ENCODE data around the gene SV2C. TPM values are rescaled to one million over a fixed set of nuclear protein-coding genes. Genes with fewer than 3 reads are reported as not detected.

The SV2C gene
- total RNA-seq, 1 donor from 2014 or later, result 0.15 TPM

DNA sequence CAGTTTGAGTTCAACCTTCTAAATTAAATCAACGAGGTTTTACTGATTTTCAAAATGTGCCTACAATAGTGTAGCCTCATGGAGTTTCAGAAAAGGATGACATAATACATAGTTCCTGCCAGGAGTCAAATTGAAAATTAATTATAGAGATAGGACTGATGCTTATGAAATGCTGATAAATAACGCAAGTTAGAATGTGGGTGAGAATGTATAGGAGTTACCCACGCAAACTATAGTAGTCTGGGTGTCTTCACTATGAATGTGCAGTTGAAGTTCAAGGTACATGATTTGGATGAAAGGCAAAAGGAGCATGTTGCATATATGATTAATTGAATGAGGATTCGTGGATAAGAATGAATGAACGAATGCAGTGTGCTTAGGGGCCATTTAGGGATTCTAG lies 95.7 kb downstream of the SV2C start:
- Mint-ChIP-seq H3K36me3 (ENCODE audit: low read depth, unreplicated experiment) (no peaks in the 10 kb centered on the region), H3K4me1 (ENCODE audit: unreplicated experiment) (peaks cover 8% of the 10 kb centered on the region), H3K27ac (ENCODE audit: unreplicated experiment) (no peak overlapping the region), H3K27me3 (ENCODE audit: unreplicated experiment) (peaks cover 3% of the 10 kb centered on the region), H3K9me3 (ENCODE audit: unreplicated experiment) (no peaks in the 10 kb centered on the region), H3K4me3 (ENCODE audit: unreplicated experiment) (no peak overlapping the region)
- TF ChIP-seq CTCF (IDR thresholded peaks at IDR 0.05; ENCODE audit: unreplicated experiment), result no peak
- DNase-seq (ENCODE audit: low spot score), result no peak

GRCh38 chr5:76180814-76181805 lies 97.9 kb downstream of the SV2C start:
- H3K27me3 Mint-ChIP-seq (ENCODE audit: unreplicated experiment), result peaks cover 3% of the 10 kb centered on the region
- H3K4me1 Mint-ChIP-seq (ENCODE audit: unreplicated experiment), result no peaks in the 10 kb centered on the region
- H3K36me3 Mint-ChIP-seq (ENCODE audit: low read depth, unreplicated experiment), result peaks cover 7% of the 10 kb centered on the region
- H3K9me3 Mint-ChIP-seq (ENCODE audit: unreplicated experiment), result no peaks in the 10 kb centered on the region
- H3K27ac Mint-ChIP-seq (ENCODE audit: unreplicated experiment), result no peak overlapping the region
- H3K4me3 Mint-ChIP-seq (ENCODE audit: unreplicated experiment), result no peak overlapping the region
- DNase-seq (ENCODE audit: low spot score), result no peak
- TF ChIP-seq CTCF (IDR thresholded peaks at IDR 0.05; ENCODE audit: unreplicated experiment), result no peak

DNA sequence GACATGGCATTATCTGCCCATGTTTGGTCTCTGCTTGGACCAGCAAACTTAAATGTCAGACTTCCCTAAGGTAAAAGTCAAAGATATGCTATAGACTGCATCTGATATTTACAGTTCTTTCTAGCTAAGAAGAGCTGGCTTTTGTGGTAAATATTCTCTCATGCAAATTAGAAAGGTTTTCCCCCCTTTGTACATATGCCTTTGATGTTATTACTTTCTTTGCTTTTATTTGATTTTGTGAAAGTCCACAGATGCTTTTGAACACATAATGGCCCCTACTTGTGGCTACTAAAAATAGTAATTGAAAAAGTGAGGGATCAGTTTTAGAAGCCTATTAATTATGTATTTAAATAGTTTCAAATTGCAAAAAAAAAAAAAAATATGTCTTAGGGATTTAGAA lies 104.2 kb downstream of the SV2C start:
- Mint-ChIP-seq H3K36me3 (ENCODE audit: low read depth, unreplicated experiment) (peaks cover 7% of the 10 kb centered on the region), H3K27me3 (ENCODE audit: unreplicated experiment) (peaks cover 4% of the 10 kb centered on the region), H3K9me3 (ENCODE audit: unreplicated experiment) (no peaks in the 10 kb centered on the region), H3K4me1 (ENCODE audit: unreplicated experiment) (no peaks in the 10 kb centered on the region), H3K4me3 (ENCODE audit: unreplicated experiment) (no peak overlapping the region), H3K27ac (ENCODE audit: unreplicated experiment) (no peak overlapping the region)
- no peak for DNase-seq (ENCODE audit: low spot score)
- TF ChIP-seq CTCF (IDR thresholded peaks at IDR 0.05; ENCODE audit: unreplicated experiment), result no peak

- H3K4me3 Mint-ChIP-seq (ENCODE audit: unreplicated experiment), result no peak overlapping the region
- H3K4me1 Mint-ChIP-seq (ENCODE audit: unreplicated experiment), result peaks cover 5% of the 10 kb centered on the region
- H3K27me3 Mint-ChIP-seq (ENCODE audit: unreplicated experiment), result peaks cover 2% of the 10 kb centered on the region
- TF ChIP-seq CTCF (IDR thresholded peaks at IDR 0.05; ENCODE audit: unreplicated experiment), result no peak
- no peaks in the 10 kb centered on the region for H3K9me3 Mint-ChIP-seq (ENCODE audit: unreplicated experiment)
- DNase-seq (ENCODE audit: low spot score), result no peak
- no peaks in the 10 kb centered on the region for H3K36me3 Mint-ChIP-seq (ENCODE audit: low read depth, unreplicated experiment)
- H3K27ac Mint-ChIP-seq (ENCODE audit: unreplicated experiment), result no peak overlapping the region
Measured at GRCh38 chr5:76190356-76190755, 107.2 kb downstream of the SV2C start.

GRCh38 chr5:76192837-76193236 lies 109.7 kb downstream of the SV2C start:
- H3K36me3 Mint-ChIP-seq (ENCODE audit: low read depth, unreplicated experiment), result no peaks in the 10 kb centered on the region
- H3K9me3 Mint-ChIP-seq (ENCODE audit: unreplicated experiment), result no peaks in the 10 kb centered on the region
- H3K4me3 Mint-ChIP-seq (ENCODE audit: unreplicated experiment), result no peak overlapping the region
- H3K27ac Mint-ChIP-seq (ENCODE audit: unreplicated experiment), result no peak overlapping the region
- H3K4me1 Mint-ChIP-seq (ENCODE audit: unreplicated experiment), result peaks cover 5% of the 10 kb centered on the region
- TF ChIP-seq CTCF (IDR thresholded peaks at IDR 0.05; ENCODE audit: unreplicated experiment), result no peak
- no peak for DNase-seq (ENCODE audit: low spot score)
- H3K27me3 Mint-ChIP-seq (ENCODE audit: unreplicated experiment), result no peaks in the 10 kb centered on the region
